Lung (tissue), 12 donors: ENCODE results near the gene IL36RN. TPM values are rescaled to one million over a fixed set of nuclear protein-coding genes. Genes with fewer than 3 reads are reported as not detected.

ENCODE experiments used
- ATAC-seq: fragments of 200-7000 bp; cut with Tn5 transposase; one replicate; pipeline ENCODE4 v1.9.1; 2020; ENCODE audit warnings: moderate number of reproducible peaks; ENCODE audit not compliant: insufficient read depth, low FRiP score
- DNase-seq, 3 donors: peaks; one replicate each; pipeline ENCODE4 v3.0.0-alpha.2; 2013 to 2017
- H3K27ac ChIP-seq, 2 donors: one replicate each; pipeline ENCODE4 v1.5.1; 2013; ENCODE audit warnings: mild to moderate bottlenecking in 2 of 2, moderate library complexity in 2 of 2, control low read depth in 1 of 2, inconsistent platforms in 1 of 2, low read depth in 1 of 2, low read length in 1 of 2
- H3K27me3 ChIP-seq, 3 donors: one replicate each; pipeline ENCODE4 v1.5.1; 2013; ENCODE audit warnings: low read length in 2 of 3; ENCODE audit not compliant: control insufficient read depth in 3 of 3, insufficient read depth in 3 of 3
- H3K36me3 ChIP-seq, 4 donors: one replicate each; pipeline ENCODE4 v1.5.1; 2013; ENCODE audit warnings: low read length in 4 of 4, mild to moderate bottlenecking in 1 of 4, moderate library complexity in 1 of 4; ENCODE audit not compliant: control insufficient read depth in 4 of 4, insufficient read depth in 4 of 4
- H3K4me1 ChIP-seq, 5 donors: one replicate each; pipeline ENCODE4 v1.5.1; 2013; ENCODE audit warnings: low read length in 5 of 5, mild to moderate bottlenecking in 2 of 5, moderate library complexity in 1 of 5; ENCODE audit not compliant: control insufficient read depth in 5 of 5, insufficient read depth in 5 of 5
- H3K4me3 ChIP-seq: one replicate; pipeline ENCODE4 v1.5.1; 2013; ENCODE audit warnings: mild to moderate bottlenecking, control low read depth, moderate library complexity
- H3K9ac ChIP-seq, 2 donors: one replicate each; pipeline ENCODE4 v1.5.1; 2013; ENCODE audit warnings: low read length in 2 of 2, control low read depth in 1 of 2; ENCODE audit not compliant: insufficient read depth in 1 of 2
- H3K9me3 ChIP-seq, 4 donors: one replicate each; pipeline ENCODE4 v1.5.1; 2013; ENCODE audit warnings: low read length in 3 of 4, mild to moderate bottlenecking in 1 of 4, moderate library complexity in 1 of 4; ENCODE audit not compliant: control insufficient read depth in 4 of 4, insufficient read depth in 3 of 4
- WGBS, 2 donors: extraction: QIAGEN DNeasy Blood & Tissue Kit; methylation state at CpG; one replicate each; pipeline ENCODE4 v1.1.7; 2013; 5-methylcytosine and 5-hydroxymethylcytosine counted together
- polyA plus RNA-seq, 2 donors: library from polyadenylated mRNA; stranded (reverse); fragments of 200-250 nt; gene quantifications; one replicate each; pipeline ENCODE4 v1.2.1, GENCODE V29; 2013
- total RNA-seq, 2 donors: library from RNA; depleted of rRNA in 1 of 2; stranded (reverse); fragments of >200 nt in 1 of 2; gene quantifications; one replicate each; pipeline ENCODE4 v1.2.1, GENCODE V29; 2014 to 2021
- TF ChIP-seq, protein P1 (sequence below): IDR thresholded peaks from 2 replicates; pipeline ENCODE4 v1.5.1; 2012; ENCODE audit warnings: mild to moderate bottlenecking; ENCODE audit errors: control extremely low read depth, extremely low read depth
- donor health status: control.
- donor health status: control.
- donor health status: Bipolar disorder and iron deficiency.
- donor health status: healthy.
- donor health status: DM: yes; HTN: yes; CAD: no.

Gene IL36RN
- total and polyA plus RNA-seq, 4 donors: 0.01 to 0.09 TPM; not detected in 2

DNA sequence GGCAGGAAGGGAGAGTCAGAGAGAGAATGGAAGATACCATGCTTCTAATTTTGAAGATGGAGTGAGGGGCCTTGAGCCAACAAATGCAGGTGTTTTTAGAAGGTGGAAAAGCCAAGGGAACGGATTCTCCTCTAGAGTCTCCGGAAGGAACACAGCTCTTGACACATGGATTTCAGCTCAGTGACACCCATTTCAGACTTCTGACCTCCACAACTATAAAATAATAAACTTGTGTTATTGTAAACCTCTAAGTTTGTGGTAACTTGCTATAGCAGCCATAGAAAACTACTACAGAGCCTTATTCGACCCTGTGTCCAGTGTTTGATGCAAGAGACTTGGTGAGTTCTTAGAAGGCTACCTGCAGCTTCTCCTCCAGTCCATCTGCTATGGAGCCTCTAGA is 16.6 kb downstream of the IL36RN start:
- DNase-seq (no peak), ATAC-seq (no peak)
- TF ChIP-seq, protein P1, sequence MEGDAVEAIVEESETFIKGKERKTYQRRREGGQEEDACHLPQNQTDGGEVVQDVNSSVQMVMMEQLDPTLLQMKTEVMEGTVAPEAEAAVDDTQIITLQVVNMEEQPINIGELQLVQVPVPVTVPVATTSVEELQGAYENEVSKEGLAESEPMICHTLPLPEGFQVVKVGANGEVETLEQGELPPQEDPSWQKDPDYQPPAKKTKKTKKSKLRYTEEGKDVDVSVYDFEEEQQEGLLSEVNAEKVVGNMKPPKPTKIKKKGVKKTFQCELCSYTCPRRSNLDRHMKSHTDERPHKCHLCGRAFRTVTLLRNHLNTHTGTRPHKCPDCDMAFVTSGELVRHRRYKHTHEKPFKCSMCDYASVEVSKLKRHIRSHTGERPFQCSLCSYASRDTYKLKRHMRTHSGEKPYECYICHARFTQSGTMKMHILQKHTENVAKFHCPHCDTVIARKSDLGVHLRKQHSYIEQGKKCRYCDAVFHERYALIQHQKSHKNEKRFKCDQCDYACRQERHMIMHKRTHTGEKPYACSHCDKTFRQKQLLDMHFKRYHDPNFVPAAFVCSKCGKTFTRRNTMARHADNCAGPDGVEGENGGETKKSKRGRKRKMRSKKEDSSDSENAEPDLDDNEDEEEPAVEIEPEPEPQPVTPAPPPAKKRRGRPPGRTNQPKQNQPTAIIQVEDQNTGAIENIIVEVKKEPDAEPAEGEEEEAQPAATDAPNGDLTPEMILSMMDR: no peak
- H3K9ac ChIP-seq: no peak overlapping the region
- no peaks in the 10 kb centered on the region for H3K9me3 ChIP-seq
- 91 to 97% methylated on average over 3 of the region's 3 CpGs for WGBS, 2 donors
- H3K4me1 ChIP-seq: peaks cover 0 to 15% (median 5%) of the 10 kb centered on the region in 5 donors
- H3K4me3 ChIP-seq: no peak overlapping the region
- H3K27me3 ChIP-seq: no peaks in the 10 kb centered on the region
- H3K27ac ChIP-seq: no peak overlapping the region
- H3K36me3 ChIP-seq: no peaks in the 10 kb centered on the region

DNA sequence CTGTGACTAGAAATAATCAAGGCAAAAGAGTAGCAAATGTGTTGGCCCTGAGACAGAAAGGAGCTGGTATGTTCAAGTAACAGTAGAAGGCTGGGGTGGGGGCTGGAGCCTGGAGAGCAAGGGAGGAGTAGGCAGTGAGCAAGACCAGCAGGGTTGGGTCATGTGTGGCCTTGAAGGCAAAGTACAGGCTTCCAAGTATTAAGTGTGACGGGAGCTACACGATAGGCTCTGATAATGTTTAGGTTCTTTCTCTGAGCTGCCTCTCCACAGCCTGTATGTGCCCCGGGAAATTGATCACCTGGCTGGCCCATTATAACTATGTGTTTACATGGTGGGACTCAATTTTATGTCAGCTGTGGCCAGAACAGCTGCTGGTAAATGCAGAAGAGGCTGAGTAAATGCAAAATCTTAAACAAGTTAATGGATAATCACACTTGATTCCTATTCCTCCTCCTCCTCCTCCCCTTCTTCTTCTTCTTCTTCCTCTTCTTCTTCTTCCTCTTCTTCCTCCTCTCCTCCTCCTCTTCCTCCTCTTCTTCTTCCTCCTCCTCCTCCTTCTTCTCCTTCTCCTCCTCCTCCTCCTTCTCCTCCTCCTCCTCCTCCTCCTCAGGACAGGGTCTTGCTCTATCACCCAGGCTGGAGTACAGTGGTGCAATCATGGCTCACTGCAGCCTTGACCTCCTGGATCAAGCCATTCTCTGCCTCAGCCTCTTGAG is 18.1 kb downstream of the IL36RN start:
- peak overlapping the region in 1 of 2 donors; percentile 69 for H3K27ac ChIP-seq
- WGBS, 2 donors: 53 to 80% methylated on average over 3 of the region's 3 CpGs

DNA sequence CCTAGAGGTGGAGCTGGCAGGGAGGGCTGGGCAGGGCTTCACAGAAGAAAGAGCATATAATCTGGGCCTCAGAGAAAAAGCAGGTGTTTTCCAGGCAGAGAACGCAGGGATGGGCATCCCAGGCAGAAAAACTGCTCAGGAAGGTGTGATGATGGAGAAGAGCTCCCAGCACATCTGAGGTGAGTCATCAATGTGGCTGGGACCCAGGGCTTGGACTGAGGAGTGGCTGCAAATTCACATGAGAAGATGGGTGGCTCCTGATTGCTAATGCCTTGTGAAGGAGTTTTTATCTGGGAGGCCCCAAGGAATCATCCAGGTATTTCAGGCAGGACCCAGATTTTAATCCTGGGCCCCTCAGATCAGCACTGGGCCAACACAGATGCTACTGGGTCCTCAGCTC is 18.9 kb downstream of the IL36RN start:
- H3K4me1 ChIP-seq: peaks cover 0 to 15% (median 2%) of the 10 kb centered on the region in 5 donors
- H3K9ac ChIP-seq: no peak overlapping the region
- no peak for ATAC-seq
- no peaks in the 10 kb centered on the region for H3K9me3 ChIP-seq
- H3K36me3 ChIP-seq: no peaks in the 10 kb centered on the region
- H3K27me3 ChIP-seq: no peaks in the 10 kb centered on the region
- H3K4me3 ChIP-seq: no peak overlapping the region
- TF ChIP-seq, protein P1: no peak
- peak overlapping the region in 1 of 2 donors; percentile 69 for H3K27ac ChIP-seq
- DNase-seq: no peak
- WGBS, 2 donors: 68 to 83% methylated on average over 1 of the region's 1 CpG

More for the DNA sequence above, 18.1 kb downstream of the IL36RN start:
- H3K27me3 ChIP-seq: no peaks in the 10 kb centered on the region
- H3K9me3 ChIP-seq: no peaks in the 10 kb centered on the region
- TF ChIP-seq, protein P1: no peak
- H3K36me3 ChIP-seq: no peaks in the 10 kb centered on the region
- DNase-seq: no peak
- peaks cover 0 to 15% (median 5%) of the 10 kb centered on the region in 5 donors for H3K4me1 ChIP-seq
- H3K9ac ChIP-seq: no peak overlapping the region
- no peak for ATAC-seq
- H3K4me3 ChIP-seq: no peak overlapping the region
